ENCODE measurements around the gene CARF.

The CARF gene

DNA sequence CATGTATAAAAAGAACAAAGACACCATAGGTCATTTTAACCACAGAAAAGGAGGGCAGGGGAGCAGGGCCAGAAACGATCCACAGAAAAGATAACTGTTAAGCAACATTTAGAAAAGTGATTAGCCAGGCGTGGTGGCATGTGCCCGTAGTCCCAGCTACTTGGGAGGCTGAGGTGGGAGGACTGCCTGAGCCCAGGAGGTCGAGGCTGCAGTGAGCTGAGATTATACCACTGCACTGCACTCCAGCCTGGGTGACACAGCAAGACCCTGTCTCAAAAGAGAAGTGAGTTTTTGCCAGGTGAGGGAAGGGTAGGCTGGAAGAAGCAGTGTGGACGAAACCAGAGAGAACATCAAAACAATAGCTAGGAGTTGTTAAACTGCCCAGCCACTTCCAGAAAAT is 3.9 kb upstream of the CARF start:
- TF ChIP-seq, protein P1, sequence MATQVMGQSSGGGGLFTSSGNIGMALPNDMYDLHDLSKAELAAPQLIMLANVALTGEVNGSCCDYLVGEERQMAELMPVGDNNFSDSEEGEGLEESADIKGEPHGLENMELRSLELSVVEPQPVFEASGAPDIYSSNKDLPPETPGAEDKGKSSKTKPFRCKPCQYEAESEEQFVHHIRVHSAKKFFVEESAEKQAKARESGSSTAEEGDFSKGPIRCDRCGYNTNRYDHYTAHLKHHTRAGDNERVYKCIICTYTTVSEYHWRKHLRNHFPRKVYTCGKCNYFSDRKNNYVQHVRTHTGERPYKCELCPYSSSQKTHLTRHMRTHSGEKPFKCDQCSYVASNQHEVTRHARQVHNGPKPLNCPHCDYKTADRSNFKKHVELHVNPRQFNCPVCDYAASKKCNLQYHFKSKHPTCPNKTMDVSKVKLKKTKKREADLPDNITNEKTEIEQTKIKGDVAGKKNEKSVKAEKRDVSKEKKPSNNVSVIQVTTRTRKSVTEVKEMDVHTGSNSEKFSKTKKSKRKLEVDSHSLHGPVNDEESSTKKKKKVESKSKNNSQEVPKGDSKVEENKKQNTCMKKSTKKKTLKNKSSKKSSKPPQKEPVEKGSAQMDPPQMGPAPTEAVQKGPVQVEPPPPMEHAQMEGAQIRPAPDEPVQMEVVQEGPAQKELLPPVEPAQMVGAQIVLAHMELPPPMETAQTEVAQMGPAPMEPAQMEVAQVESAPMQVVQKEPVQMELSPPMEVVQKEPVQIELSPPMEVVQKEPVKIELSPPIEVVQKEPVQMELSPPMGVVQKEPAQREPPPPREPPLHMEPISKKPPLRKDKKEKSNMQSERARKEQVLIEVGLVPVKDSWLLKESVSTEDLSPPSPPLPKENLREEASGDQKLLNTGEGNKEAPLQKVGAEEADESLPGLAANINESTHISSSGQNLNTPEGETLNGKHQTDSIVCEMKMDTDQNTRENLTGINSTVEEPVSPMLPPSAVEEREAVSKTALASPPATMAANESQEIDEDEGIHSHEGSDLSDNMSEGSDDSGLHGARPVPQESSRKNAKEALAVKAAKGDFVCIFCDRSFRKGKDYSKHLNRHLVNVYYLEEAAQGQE (IDR thresholded peaks at IDR 0.05; ENCODE audit: low read depth), result no peak
- TF ChIP-seq CEBPB (IDR thresholded peaks at IDR 0.05) (no peak), TAF1 (IDR thresholded peaks at IDR 0.05; ENCODE audit: low read depth) (no peak), EGR1 (IDR thresholded peaks at IDR 0.05) (no peak), YY1 (IDR thresholded peaks at IDR 0.05; ENCODE audit: low read depth) (no peak), CREB1 (IDR thresholded peaks at IDR 0.05; ENCODE audit: low read depth) (no peak), TCF12 (IDR thresholded peaks at IDR 0.05; ENCODE audit: low read depth) (no peak), EP300 (IDR thresholded peaks at IDR 0.05; ENCODE audit: borderline replicate concordance) (no peak), FOXM1 (IDR thresholded peaks at IDR 0.05; ENCODE audit: borderline replicate concordance, low read depth) (no peak), NFIC (IDR thresholded peaks at IDR 0.05) (no peak), ZBTB7A (IDR thresholded peaks at IDR 0.05; ENCODE audit: low read depth) (no peak), RAD21 (IDR thresholded peaks at IDR 0.05; ENCODE audit: low read depth) (no peak), TEAD4 (IDR thresholded peaks at IDR 0.05) (no peak)
- TF ChIP-seq, protein P2, sequence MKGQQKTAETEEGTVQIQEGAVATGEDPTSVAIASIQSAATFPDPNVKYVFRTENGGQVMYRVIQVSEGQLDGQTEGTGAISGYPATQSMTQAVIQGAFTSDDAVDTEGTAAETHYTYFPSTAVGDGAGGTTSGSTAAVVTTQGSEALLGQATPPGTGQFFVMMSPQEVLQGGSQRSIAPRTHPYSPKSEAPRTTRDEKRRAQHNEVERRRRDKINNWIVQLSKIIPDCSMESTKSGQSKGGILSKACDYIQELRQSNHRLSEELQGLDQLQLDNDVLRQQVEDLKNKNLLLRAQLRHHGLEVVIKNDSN (IDR thresholded peaks at IDR 0.05), result no peak
- TF ChIP-seq, protein P3, sequence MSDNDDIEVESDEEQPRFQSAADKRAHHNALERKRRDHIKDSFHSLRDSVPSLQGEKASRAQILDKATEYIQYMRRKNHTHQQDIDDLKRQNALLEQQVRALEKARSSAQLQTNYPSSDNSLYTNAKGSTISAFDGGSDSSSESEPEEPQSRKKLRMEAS (IDR thresholded peaks at IDR 0.05), result no peak

DNA sequence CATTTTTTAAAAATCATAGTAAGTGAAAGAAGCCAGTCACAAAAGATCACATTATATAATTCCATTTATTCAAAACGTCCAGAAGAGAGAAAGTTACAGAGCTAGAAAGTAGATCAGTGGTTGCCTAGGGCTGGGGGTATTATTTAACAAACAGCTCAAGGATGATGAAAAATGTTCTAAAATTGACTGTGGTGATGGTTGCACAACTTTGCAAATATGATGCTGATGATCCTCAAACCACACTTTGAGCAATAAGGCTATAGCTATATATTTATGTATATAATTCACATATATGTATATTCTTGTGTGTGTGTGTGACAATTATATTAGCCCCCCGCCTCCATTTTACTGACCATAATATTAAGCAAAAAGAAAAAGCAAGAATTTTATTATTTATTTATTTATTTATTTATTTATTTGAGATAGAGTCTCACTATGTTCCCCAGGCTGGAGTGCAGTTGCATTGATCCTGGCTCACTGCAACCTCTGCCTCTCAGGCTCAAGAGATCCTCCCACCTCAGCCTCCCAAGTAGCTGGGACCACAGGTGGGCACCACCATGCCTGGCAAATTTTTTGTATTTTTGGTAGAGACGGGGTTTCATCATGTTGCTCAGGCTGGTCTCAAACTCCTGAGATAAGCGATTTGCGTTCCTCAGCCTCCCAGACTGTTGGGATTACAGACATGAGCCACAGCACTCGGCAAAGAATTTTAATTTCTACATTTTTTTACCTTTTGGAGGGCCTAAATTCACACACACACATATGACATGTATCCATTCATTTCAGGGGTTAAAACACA is 2.5 kb upstream of the CARF start:
- TF ChIP-seq TAF1 (IDR thresholded peaks at IDR 0.05; ENCODE audit: low read depth) (no peak), TEAD4 (IDR thresholded peaks at IDR 0.05) (no peak), TCF12 (IDR thresholded peaks at IDR 0.05; ENCODE audit: low read depth) (no peak), NFIC (IDR thresholded peaks at IDR 0.05) (no peak), YY1 (IDR thresholded peaks at IDR 0.05; ENCODE audit: low read depth) (no peak), RAD21 (IDR thresholded peaks at IDR 0.05; ENCODE audit: low read depth) (no peak), CEBPB (IDR thresholded peaks at IDR 0.05) (no peak), EGR1 (IDR thresholded peaks at IDR 0.05) (no peak), ZBTB7A (IDR thresholded peaks at IDR 0.05; ENCODE audit: low read depth) (no peak), CREB1 (IDR thresholded peaks at IDR 0.05; ENCODE audit: low read depth) (no peak), EP300 (IDR thresholded peaks at IDR 0.05; ENCODE audit: borderline replicate concordance) (no peak), FOXM1 (IDR thresholded peaks at IDR 0.05; ENCODE audit: borderline replicate concordance, low read depth) (no peak)
- TF ChIP-seq, protein P1 (IDR thresholded peaks at IDR 0.05; ENCODE audit: low read depth), result no peak
- TF ChIP-seq, protein P2 (IDR thresholded peaks at IDR 0.05), result no peak
- TF ChIP-seq, protein P3 (IDR thresholded peaks at IDR 0.05), result no peak

DNA sequence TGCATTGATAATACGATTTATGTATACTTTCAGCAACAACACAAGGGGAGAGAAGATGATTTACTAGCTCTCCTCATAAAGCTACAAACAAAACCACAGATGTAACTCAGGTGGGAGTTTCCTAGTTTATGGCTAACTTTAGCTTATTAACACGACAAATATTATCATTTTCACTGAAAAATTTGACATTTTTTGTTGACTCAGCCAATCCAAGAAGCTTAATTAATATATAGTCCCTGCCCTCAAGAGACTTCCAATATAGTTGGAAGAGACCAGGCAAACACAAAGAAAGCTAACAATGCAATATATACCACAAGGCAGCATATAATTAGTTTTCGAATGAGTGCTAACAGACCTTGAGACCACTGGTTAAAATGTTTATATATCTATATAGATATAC is 1.4 kb upstream of the CARF start:
- TF ChIP-seq RAD21 (IDR thresholded peaks at IDR 0.05; ENCODE audit: low read depth), result no peak
- no peak for TF ChIP-seq EP300 (IDR thresholded peaks at IDR 0.05; ENCODE audit: borderline replicate concordance)
- no peak for TF ChIP-seq NFIC (IDR thresholded peaks at IDR 0.05)
- TF ChIP-seq, protein P1 (IDR thresholded peaks at IDR 0.05; ENCODE audit: low read depth), result no peak
- no peak for TF ChIP-seq CREB1 (IDR thresholded peaks at IDR 0.05; ENCODE audit: low read depth)
- TF ChIP-seq, protein P3 (IDR thresholded peaks at IDR 0.05), result no peak
- no peak for TF ChIP-seq YY1 (IDR thresholded peaks at IDR 0.05; ENCODE audit: low read depth)
- TF ChIP-seq ZBTB7A (IDR thresholded peaks at IDR 0.05; ENCODE audit: low read depth), result no peak
- TF ChIP-seq TCF12 (IDR thresholded peaks at IDR 0.05; ENCODE audit: low read depth), result no peak
- TF ChIP-seq, protein P2 (IDR thresholded peaks at IDR 0.05), result no peak
- TF ChIP-seq TAF1 (IDR thresholded peaks at IDR 0.05; ENCODE audit: low read depth), result no peak
- TF ChIP-seq EGR1 (IDR thresholded peaks at IDR 0.05), result no peak
- TF ChIP-seq CEBPB (IDR thresholded peaks at IDR 0.05), result no peak
- no peak for TF ChIP-seq TEAD4 (IDR thresholded peaks at IDR 0.05)
- TF ChIP-seq FOXM1 (IDR thresholded peaks at IDR 0.05; ENCODE audit: borderline replicate concordance, low read depth), result no peak
